GM13977 (cell line): ENCODE measurements around the gene DISC1.
"Not testable (repeated sequence)": the region's sequence is repeated elsewhere in the genome, so short reads cannot be mapped to it uniquely, and the experiment has no call there.

Experiments used
- DNase-seq: peaks from one replicate; pipeline ENCODE4 v3.0.0; 2012; ENCODE audit warnings: low spot score
- CTCF ChIP-seq: IDR thresholded peaks from 2 replicates; pipeline ENCODE4 v1.5.1; 2012; ENCODE audit warnings: mild to moderate bottlenecking, control low read depth; ENCODE audit not compliant: insufficient read depth; ENCODE audit errors: extremely low read depth, missing control alignments
- in situ Hi-C: fragments of 300-500 bp; cut with MboI; formaldehyde crosslinking; loops from one replicate; pipeline ENCODE4 v1.12.0; 2022; ENCODE audit warnings: low sequenced_read_pairs, low pct_unique_long_range_greater_than_20kb, mixed read lengths, inconsistent platforms; ENCODE audit not compliant: unreplicated experiment

The DISC1 gene

GRCh38 chr1:231612393-231613089 lies 14.0 kb upstream of the DISC1 start:
- DNase-seq, result no peak
- in situ Hi-C loops, result no loop called here
- no peak for TF ChIP-seq CTCF

- no peak for TF ChIP-seq CTCF
- peak; percentile 32 for DNase-seq
- in situ Hi-C loops, result no loop called here
Observed at GRCh38 chr1:231613419-231614349, 12.9 kb upstream of the DISC1 start.

GRCh38 chr1:231616667-231617066 lies 9.9 kb upstream of the DISC1 start:
- DNase-seq, result no peak
- in situ Hi-C loops, result no loop called here
- no peak for TF ChIP-seq CTCF

- in situ Hi-C loops, result no loop called here
- DNase-seq, result no peak
- no peak for TF ChIP-seq CTCF
Observed at GRCh38 chr1:231618609-231619256, 7.9 kb upstream of the DISC1 start.

GRCh38 chr1:231619257-231619634 lies 7.3 kb upstream of the DISC1 start:
- TF ChIP-seq CTCF, result no peak
- in situ Hi-C loops, result no loop called here
- DNase-seq, result no peak

- DNase-seq, in situ Hi-C loops: not testable (repeated sequence)
Observed at GRCh38 chr1:231625042-231625441, 1.5 kb upstream of the DISC1 start.
